ENCODE data around the gene GAPVD1. TPM values are rescaled to one million over a fixed set of nuclear protein-coding genes. Genes with fewer than 3 reads are reported as not detected.
"Not testable (repeated sequence)": the region's sequence is repeated elsewhere in the genome, so short reads cannot be mapped to it uniquely, and the experiment has no call there.

GAPVD1 gene
- total RNA-seq, 1 donor from 2014 or later = 31.1 TPM

DNA sequence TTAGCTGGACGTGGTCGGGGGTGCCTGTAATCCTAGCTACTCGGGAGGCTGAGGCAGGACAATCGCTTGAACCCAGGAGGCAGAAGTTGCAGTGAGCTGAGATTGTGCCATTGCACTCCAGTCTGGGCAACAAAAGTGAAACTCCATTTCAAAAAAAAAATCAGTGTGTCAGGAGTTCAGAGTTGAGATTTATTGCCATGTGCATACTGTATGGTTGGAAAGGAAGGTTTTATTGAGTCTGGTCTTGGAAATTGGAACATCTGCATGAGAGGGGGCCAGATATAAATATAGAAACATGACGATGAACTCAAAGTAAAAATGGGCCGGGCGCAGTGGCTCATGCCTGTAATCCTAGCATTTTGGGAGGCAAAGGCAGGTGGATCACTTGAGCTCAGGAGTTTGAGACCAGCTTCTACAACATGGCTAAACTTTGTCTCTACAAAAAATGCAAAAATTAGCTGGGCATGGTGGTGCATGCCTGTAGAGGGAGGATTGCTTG is 25.4 kb downstream of the GAPVD1 start:
- DNase-seq (ENCODE audit: low spot score); intact Hi-C loops (cut with DNase I): not testable (repeated sequence)

DNA sequence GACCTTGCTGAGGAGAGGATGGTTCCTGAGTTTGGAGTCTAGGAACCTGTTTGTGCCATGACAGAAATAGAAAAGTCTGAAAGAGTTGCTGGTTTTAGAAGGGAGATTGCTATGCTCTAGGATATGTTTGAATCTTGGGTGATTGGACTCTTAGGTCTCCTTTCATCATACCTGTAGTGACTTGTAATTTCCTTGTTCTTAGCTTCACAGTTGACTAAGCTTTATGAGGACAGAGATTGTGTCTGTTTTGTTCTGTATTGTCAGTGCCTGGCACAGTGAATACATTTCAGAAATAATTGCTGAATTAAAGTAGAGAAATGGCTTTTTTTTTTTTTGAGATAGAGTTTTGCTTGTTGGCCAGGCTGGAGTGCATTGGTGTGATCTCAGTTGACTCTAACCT is 31.5 kb downstream of the GAPVD1 start:
- intact Hi-C loops (cut with DNase I) = no loop called here
- no peak for DNase-seq (ENCODE audit: low spot score)

DNA sequence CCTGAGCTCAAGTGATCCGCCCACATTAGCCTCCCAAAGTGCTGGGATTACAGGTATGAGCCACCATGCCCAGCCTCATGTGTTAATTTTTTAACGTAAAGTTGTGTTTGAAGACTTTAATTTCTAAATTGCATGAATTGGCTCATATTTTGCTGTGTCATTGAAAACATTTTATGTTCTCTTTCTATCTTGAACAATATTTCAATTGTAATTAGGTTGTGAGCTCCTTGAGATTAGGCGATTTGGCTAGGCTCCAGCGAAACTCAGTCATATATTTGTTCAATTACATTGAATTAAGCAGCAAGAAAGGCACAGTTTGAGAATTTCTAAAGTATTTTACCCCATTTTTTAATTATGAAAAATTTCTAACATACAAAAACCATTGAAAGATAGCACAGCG is 34.0 kb downstream of the GAPVD1 start:
- intact Hi-C loops (cut with DNase I) = no loop called here
- no peak for DNase-seq (ENCODE audit: low spot score)

DNA sequence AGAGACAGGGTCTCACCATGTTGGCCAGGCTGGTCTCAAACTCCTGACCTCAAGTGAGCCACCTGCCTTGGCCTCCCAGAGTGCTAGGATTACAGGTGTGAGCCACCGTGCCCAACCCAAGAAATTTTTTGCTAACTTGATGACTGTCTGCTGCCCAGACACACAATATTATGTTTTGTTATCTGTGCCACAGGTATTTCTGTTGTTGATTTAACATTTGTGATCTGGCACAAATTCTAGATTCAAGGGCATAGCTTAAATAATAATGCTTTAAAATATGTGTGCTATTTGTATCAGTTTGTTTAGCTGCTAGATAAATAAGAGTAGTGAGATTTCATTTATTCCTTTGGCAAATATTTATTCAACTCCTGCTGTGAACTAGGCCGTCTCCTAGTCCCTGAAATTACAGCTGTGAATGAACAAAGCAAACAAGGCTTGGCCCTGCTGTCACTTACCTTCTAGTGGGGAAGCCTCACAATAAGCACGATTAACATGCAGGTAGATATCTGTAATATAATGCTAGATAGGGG is 35.3 kb downstream of the GAPVD1 start:
- intact Hi-C loops (cut with DNase I) = no loop called here
- no peak for DNase-seq (ENCODE audit: low spot score)

DNA sequence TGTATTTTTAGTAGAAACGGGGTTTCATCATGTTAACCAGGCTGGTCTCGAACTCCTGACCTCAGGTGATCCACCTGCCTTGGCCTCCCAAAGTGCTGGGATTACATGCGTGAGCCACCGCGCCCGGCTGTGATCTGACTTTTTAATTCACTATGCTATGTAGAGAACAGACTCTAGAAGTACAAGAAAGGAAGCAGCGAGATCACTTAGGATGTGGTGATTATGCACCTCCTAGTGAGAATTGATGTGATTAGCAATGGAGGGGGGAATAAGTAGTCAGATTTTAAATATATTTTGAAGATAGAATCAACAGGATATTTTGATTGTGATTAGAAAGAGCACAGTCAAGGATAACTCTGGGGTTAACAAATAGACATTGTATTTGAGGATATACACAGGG is 36.3 kb downstream of the GAPVD1 start:
- intact Hi-C loops (cut with DNase I) = no loop called here
- DNase-seq (ENCODE audit: low spot score) = no peak

DNA sequence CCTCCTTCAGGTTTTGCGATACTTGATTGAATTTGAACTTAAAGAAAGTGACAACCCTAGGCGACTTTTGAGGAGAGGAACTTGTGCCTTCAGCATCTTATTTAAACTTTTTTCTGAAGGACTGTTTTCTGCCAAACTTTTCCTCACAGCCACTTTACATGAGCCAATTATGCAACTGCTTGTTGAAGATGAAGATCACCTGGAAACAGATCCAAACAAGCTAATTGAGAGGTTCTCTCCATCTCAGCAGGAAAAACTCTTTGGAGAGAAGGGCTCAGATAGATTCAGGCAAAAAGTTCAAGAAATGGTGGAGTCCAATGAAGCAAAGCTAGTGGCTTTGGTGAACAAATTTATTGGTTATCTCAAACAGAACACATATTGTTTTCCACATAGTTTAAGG is 40.6 kb downstream of the GAPVD1 start:
- no peak for DNase-seq (ENCODE audit: low spot score)
- intact Hi-C loops (cut with DNase I) = no loop called here

DNA sequence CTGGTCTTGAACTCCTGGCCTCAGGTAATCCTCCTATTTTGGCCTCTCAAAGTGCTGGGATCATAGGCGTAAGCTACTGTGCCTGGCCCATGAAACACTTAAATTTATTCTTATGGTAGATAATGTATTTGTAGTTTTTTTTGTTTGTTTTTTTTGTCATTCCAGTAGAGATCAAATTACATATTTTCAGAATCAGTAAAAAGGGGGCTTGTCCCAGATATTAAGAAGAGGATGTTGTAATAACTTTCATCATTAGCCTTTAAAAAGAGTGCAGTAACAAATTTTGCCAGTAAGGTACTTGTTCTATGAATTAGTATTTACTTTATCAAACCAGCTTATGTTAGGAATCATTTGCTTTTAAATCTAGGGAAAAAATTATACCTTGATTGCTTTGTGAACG is 42.6 kb downstream of the GAPVD1 start:
- intact Hi-C loops (cut with DNase I) = no loop called here
- no peak for DNase-seq (ENCODE audit: low spot score)

DNA sequence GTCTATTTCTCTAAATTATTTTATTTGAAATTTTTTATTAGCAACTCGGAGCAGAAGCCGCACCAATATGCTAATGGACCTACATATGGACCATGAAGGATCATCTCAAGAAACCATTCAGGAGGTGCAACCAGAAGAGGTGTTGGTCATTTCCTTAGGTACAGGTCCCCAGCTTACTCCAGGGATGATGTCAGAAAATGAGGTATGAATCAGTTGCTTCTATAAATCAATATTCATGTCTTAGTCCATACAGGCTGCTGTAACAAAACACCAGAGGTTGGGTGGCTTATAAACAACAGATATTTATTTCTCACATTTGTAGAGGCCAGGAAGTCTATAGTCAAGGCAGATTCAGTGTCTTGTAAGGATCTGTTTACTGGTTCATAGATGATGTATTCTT is 50.8 kb downstream of the GAPVD1 start:
- DNase-seq (ENCODE audit: low spot score) = no peak
- intact Hi-C loops (cut with DNase I) = no loop called here

DNA sequence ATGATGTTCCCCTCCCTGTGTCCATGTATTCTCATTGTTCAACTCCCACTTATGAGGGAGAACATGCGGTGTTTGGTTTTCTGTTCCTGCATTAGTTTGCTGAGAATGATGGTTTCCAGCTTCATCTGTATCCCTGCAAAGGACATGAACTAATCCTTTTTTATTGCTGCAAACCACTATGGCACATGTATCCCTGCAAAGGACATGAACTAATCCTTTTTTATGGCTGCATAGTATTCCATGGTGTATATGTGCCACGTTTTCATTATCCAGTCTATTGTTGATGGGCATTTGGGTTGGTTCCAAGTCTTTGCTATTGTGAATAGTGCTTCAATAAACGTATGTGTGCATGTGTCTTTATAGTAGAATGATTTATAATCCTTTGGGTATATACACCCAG is 54.7 kb downstream of the GAPVD1 start:
- DNase-seq (ENCODE audit: low spot score); intact Hi-C loops (cut with DNase I): not testable (repeated sequence)

DNA sequence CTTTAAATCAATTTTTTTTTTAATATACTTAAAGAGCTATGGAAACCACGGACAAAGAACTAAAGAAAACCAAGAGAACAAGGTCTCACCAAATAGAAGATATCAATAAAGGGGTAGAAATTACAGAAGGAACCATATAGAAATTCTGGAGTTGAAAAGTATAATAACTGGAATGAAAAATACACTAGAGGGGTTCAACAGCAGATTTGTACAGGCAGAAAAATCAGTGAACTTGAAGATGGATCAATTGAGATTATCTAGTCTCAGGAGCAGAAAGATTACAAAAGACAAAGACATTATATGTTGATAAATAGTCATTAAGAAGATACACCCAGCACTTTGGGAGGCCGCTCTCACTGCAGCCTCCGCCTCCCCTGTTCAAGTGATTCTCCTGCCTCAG is 56.1 kb downstream of the GAPVD1 start:
- intact Hi-C loops (cut with DNase I) = no loop called here
- no peak for DNase-seq (ENCODE audit: low spot score)

DNA sequence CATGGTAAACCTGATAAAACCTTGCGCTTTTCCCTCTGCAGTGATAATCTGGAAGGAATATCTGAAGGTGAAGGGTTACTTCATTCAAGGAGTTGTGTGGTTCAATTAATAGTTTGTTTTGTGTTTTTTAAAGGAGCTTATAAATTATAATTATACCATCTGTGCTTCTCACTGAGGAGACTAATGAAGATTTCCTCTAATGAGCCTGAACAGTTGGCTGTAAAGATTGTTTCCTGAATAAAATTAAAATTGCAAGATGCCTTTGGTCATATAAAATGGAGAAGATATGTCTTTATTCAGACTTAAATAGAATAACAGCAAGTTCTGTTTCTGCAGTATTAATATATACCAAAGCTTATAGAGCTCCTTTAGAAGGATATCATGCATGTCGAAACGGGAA is 59.9 kb downstream of the GAPVD1 start:
- intact Hi-C loops (cut with DNase I) = no loop called here
- DNase-seq (ENCODE audit: low spot score) = no peak

DNA sequence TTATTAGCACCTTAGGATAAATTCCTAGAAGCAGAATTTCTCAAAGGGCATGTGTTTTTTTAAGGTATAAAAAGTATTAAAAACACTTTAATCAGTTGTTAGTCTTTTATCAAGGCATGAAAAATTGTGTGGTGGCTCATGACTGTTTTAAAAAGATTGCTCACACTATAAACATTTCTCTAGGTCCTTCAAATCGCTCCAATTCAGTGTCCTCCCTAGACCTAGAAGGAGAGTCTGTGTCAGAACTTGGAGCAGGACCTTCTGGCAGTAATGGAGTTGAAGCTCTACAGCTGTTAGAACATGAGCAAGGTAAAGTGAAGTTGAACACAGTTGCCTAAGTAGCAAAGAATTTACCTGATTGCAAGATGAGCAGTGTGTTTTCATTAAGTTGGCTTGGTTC is 62.0 kb downstream of the GAPVD1 start:
- no peak for DNase-seq (ENCODE audit: low spot score)
- intact Hi-C loops (cut with DNase I) = no loop called here

DNA sequence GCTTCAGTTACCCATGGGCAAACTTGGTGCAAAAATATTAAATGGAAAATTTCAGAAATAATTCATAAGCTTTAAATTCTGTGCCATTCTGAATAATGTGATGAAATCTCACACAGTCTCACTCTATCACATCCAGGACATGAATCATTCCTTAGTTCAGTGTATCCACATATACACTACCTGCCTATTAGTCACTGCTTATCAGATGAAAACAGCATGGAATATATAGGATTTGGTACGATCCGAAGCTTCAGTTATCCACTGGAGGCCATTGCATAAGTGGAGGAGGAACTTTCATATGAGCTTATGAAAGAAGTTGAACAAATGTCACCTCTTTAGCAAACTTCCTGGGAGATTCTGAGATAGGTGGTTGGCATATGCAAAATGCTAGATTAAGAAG is 64.2 kb downstream of the GAPVD1 start:
- DNase-seq (ENCODE audit: low spot score) = no peak
- intact Hi-C loops (cut with DNase I) = no loop called here

DNA sequence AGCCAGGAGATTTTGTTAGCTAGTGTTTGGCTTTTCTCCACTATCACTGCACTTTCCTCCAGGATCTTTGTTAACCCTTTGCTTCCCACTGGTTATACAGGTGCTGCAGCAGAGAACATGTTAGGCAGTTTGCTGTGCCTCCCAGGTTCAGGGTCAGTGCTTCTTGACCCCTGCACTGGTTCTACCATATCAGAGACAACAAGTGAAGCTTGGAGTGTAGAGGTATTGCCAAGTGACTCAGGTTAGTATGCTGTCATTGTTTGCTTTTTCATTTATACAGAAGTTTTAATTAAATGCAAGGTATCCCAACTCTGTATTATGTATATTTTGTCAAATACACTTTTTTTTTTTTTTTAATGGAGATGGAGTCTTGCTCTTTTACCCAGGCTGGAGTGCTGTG is 68.4 kb downstream of the GAPVD1 start:
- intact Hi-C loops (cut with DNase I) = no loop called here
- DNase-seq (ENCODE audit: low spot score) = no peak

DNA sequence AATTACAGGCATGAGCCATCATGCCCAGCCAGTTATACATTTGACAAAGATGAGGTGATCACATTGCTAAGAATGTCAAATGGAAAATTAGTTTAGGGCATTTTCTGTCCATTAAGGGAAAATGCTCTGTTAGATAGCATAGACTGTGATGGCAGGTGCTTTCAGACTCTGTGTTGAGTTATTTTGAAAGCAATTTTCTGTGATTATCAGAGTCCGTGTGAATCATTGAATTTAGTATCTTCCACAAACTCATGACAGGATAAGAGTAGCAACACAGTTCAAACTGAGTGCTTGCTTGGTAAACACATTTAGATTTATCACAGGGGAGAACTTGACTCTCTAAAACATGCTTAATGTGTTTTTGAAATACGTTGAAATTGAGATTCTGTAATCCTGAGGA is 69.0 kb downstream of the GAPVD1 start:
- intact Hi-C loops (cut with DNase I) = no loop called here

DNA sequence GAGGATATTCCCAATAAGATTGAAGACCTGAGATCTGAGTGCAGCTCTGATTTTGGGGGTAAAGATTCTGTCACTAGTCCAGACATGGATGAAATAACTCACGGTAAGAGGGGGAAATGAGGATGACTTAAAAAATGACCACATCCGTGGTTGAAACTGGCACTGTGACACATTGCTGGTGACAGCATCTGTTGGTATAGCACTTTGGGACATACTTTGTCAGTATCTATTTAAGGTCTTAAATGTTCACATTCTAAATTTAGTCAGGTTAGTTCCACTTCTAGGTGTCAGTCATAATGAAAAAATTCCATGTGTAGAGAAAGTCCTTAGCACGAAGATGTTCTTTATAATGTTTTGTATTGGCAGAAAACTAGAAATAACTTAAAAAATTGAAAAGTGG is 70.9 kb downstream of the GAPVD1 start:
- no peak for DNase-seq (ENCODE audit: low spot score)
- intact Hi-C loops (cut with DNase I) = no loop called here

More for the DNA sequence above, 69.0 kb downstream of the GAPVD1 start:
- no peak for DNase-seq (ENCODE audit: low spot score)

DNA sequence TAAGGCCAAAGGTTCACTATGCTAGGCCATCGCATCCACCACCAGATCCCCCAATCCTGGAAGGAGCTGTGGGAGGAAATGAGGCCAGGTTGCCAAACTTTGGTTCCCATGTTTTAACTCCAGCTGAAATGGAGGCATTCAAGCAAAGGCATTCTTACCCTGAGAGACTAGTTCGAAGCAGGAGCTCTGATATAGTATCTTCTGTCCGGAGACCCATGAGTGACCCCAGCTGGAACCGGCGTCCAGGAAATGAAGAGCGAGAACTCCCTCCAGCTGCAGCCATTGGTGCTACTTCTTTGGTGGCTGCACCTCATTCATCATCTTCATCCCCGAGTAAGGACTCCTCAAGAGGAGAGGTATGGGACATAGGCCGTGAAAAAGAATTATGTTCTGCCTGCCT is 75.6 kb downstream of the GAPVD1 start:
- intact Hi-C loops (cut with DNase I) = no loop called here
- no peak for DNase-seq (ENCODE audit: low spot score)

DNA sequence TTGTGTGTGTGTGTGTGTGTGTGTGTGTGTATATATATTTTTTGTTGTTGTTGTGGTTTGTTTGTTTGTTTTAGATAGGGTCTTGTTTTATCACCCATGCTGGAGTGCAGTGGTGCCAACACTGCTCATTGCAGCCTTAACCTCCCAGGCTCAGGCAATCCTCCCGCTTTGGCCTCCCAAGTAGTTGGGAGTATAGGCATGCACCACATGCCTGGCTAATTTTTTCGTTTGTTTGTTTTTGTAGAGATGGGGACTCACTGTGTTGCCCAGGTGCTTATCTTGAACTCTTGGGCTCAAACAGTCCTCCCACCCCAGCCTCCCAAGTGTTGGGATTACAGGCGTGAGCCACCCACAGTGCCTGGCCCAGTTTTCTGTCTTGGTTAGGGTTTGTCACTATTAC is 77.3 kb downstream of the GAPVD1 start:
- DNase-seq (ENCODE audit: low spot score) = no peak
- intact Hi-C loops (cut with DNase I) = no loop called here

DNA sequence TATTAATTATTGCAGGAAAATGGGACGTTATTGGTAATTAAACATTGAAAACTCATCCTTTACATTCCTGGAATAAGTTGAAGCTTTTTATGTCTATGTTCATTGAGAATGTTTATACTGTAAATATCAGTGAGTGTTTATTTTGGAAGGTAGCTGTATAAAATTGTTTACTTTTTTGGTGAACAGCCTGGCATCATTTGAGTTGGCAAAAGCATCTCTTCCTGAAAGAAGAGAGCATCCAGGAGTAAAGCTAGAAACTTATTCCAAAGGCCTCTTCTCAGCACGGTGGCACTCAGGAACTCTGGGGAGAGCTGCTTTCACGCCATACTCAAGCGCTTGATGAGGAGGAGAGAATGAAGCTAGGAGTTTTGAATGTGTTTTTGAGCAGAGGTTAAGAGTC is 79.9 kb downstream of the GAPVD1 start:
- intact Hi-C loops (cut with DNase I) = no loop called here

DNA sequence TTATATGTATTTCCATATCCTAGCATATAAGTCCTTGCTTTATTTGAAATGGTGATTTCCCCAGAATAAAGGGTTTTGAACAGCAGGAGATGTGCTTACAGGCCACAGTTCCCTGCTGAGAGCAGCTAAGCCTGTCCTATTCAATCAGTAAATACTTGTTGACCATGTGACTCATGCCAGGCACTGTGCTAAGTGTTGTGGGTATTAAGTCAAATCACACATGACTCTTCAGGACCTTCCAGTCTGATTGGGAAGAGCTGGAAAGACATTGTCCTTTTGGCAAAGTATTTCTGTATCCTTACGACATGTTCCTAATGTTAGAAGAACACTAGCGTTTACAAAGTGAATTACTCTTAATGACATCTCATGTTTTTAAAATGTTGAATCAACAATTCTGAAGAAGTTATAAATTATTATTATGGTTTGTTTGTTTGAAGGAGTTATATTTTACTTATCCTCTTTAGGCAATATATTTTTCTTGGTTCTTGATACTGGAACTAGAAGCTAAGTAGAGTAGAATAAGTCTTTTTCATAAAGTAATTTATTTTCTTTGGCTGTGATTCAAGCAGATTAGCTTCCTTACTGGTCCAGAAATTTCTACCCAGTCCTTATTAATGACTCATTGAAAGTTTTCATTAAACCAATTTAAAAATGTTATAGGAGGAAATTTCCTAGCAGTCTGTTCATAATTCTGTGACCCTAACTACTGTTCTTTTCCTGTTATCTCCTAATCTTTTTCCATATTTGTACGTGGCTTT is 82.1 kb downstream of the GAPVD1 start:
- no peak for DNase-seq (ENCODE audit: low spot score)

More for the DNA sequence above, 79.9 kb downstream of the GAPVD1 start:
- DNase-seq (ENCODE audit: low spot score) = no peak

DNA sequence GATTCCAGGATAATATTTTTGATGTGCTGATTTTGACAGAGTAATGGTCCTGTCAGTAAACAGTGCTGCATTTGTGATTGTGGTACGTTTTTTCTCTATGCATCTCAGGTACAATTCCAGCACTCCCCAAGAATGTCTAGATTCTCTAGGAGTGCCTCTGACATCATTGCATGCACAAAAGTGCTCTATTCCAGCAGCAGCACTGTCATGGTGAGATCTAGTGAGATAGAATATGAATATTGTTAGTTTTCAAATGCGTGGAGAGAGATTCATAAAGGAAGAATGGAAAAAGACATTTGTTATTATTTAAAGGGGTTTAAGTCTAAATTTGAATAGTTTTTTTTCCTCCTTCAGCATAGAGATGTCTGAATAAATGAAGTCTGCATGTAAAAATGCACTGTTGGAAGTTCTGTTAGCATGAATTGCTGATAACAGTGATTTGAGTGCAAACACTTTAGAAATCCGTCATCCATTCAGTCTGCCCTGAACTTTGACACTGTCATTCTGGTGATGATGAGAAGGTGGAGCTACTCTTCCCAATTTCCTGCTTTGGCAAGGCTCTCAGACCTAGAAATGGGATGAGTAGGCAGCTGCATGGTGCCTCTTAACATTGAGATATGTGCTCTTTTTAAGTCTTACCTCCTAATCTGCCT is 84.6 kb downstream of the GAPVD1 start:
- DNase-seq (ENCODE audit: low spot score) = no peak
- intact Hi-C loops (cut with DNase I) = no loop called here

More for the DNA sequence above, 82.1 kb downstream of the GAPVD1 start:
- intact Hi-C loops (cut with DNase I) = no loop called here

Data from cardiac septum (tissue), 1 donor.